A549 (cell line): ENCODE results near the gene ARHGDIG. TPM values are rescaled to one million over a fixed set of nuclear protein-coding genes. Genes with fewer than 3 reads are reported as not detected.
A peak's percentile ranks its signal among the peaks of the same experiment; 100 is the strongest.

Experiments used
- ATAC-seq, 2 experiments: fragments of 200-7000 bp in 1 of 2; fragments of >200 bp in 1 of 2; cut with Nextera tagmentation in 1 of 2; cut with Tn5 transposase in 1 of 2; 3 replicates each; pipeline versions ENCODE4 v1.8.0 to v1.9.1; 2018 to 2020; ENCODE audit warnings: mild to moderate bottlenecking in 1 of 2, moderate library complexity in 1 of 2
- CTCF ChIA-PET: fragments of 300-600 bp; sonication (Branson Sonifier 250); formaldehyde crosslinking; extraction: SDS; loops from one replicate; lab custom pipeline; 2021; ENCODE audit warnings: antibody characterized with exemption, inconsistent platforms; lab: Yijun Ruan, JAX
- POLR2A ChIA-PET: fragments of 350-600 bp; formaldehyde crosslinking; extraction: SDS; loops from one replicate; lab custom pipeline; 2021; ENCODE audit warnings: antibody characterized with exemption, inconsistent platforms; lab: Yijun Ruan, JAX
- DNase-seq, 2 experiments: peaks; one replicate each; pipeline versions ENCODE4 v3.0.0 to v3.0.0-alpha.2; 2011 to 2016; ENCODE audit warnings: low read depth in 1 of 2, low spot score in 1 of 2
- FAIRE-seq: peaks from 2 replicates; lab custom pipeline; 2011; peaks lifted over from hg19 to GRCh38; lab: Jason Lieb, UNC
- H3K27ac ChIP-seq, 2 experiments: fragments of >200 bp; sonication (Bioruptor Twin); formaldehyde crosslinking; 3 replicates each; pipeline ENCODE4 v1.5.1; 2016 to 2017
- H3K4me1 ChIP-seq: fragments of >200 bp; sonication (Bioruptor Twin); formaldehyde crosslinking; 3 replicates; pipeline ENCODE4 v1.6.1; 2016
- H3K4me2 ChIP-seq: fragments of >200 bp; sonication (Bioruptor Twin); formaldehyde crosslinking; 3 replicates; pipeline ENCODE4 v1.6.1; 2016
- H3K4me3 ChIP-seq: fragments of >200 bp; sonication (Bioruptor Twin); formaldehyde crosslinking; 3 replicates; pipeline ENCODE4 v1.5.1; 2016
- H3K9me3 ChIP-seq: fragments of >200 bp; sonication (Bioruptor Twin); formaldehyde crosslinking; 3 replicates; pipeline ENCODE4 v1.6.1; 2016
- BHLHE40 ChIP-seq: IDR thresholded peaks from 2 replicates; pipeline ENCODE4 v1.6.1; 2012; ENCODE audit warnings: low read depth, low read length, inconsistent platforms
- CBX2 ChIP-seq: fragments of 200-600 bp; sonication (generic); IDR thresholded peaks from 2 replicates; pipeline ENCODE4 v1.6.1; 2016; ENCODE audit warnings: low read depth, mild to moderate bottlenecking, borderline replicate concordance
- CBX8 ChIP-seq: fragments of 200-600 bp; sonication (generic); IDR thresholded peaks from 2 replicates; pipeline ENCODE4 v1.6.1; 2016
- CEBPB ChIP-seq, 2 experiments: fragments of >200 bp in 1 of 2; sonication (Bioruptor Twin) in 1 of 2; formaldehyde crosslinking in 1 of 2; IDR thresholded peaks; 2 replicates each; pipeline ENCODE4 v1.6.1; 2012 to 2016
- CHD2 ChIP-seq: fragments of 150-350 bp; IDR thresholded peaks from 2 replicates; pipeline ENCODE4 v1.6.1; 2014; ENCODE audit warnings: low read length; ENCODE audit not compliant: partially characterized antibody
- EHF ChIP-seq: fragments of 250-450 bp; sonication (Bioruptor Pico); IDR thresholded peaks from 2 replicates; pipeline ENCODE4 v1.5.0; 2020; ENCODE audit warnings: mild to moderate bottlenecking
- EHMT2 ChIP-seq: fragments of 200-600 bp; sonication (generic); IDR thresholded peaks from 2 replicates; pipeline ENCODE4 v1.6.1; 2016; ENCODE audit warnings: antibody characterized with exemption, low read depth, mild to moderate bottlenecking, moderate library complexity
- EP300 ChIP-seq, 2 experiments: fragments of >200 bp; sonication (Bioruptor Twin); formaldehyde crosslinking; IDR thresholded peaks; 2 replicates in 1 of 2; 3 replicates in 1 of 2; pipeline ENCODE4 v1.6.1; 2016 to 2017
- FOSB ChIP-seq: fragments of 250-450 bp; sonication (Bioruptor Pico); IDR thresholded peaks from 2 replicates; pipeline ENCODE4 v1.5.0; 2020; ENCODE audit warnings: mild to moderate bottlenecking, moderate library complexity
- FOSL2 ChIP-seq, 2 experiments: fragments of 450-650 bp in 1 of 2; fragments of >200 bp in 1 of 2; sonication (Bioruptor Twin) in 1 of 2; formaldehyde crosslinking; IDR thresholded peaks; 2 replicates each; pipeline versions ENCODE4 v1.5.0 to v1.6.1; 2016 to 2020; ENCODE audit warnings: mild to moderate bottlenecking in 1 of 2, moderate library complexity in 1 of 2
- HDAC2 ChIP-seq: fragments of 200-600 bp; sonication (generic); IDR thresholded peaks from 2 replicates; pipeline ENCODE4 v1.6.1; 2016
- HOXA7 ChIP-seq: fragments of 250-450 bp; sonication (Bioruptor Pico); IDR thresholded peaks from 2 replicates; pipeline ENCODE4 v1.5.0; 2020; ENCODE audit warnings: mild to moderate bottlenecking, moderate library complexity
- HOXB5 ChIP-seq: fragments of 250-450 bp; sonication (Bioruptor Pico); IDR thresholded peaks from 2 replicates; pipeline ENCODE4 v1.5.0; 2020; ENCODE audit warnings: mild to moderate bottlenecking, moderate library complexity
- JUN ChIP-seq, 2 experiments: fragments of >200 bp; sonication (Bioruptor Twin); formaldehyde crosslinking; IDR thresholded peaks; 2 replicates in 1 of 2; 3 replicates in 1 of 2; pipeline ENCODE4 v1.6.1; 2016 to 2017
- KDM5A ChIP-seq: fragments of 200-600 bp; sonication (generic); IDR thresholded peaks from 2 replicates; pipeline ENCODE4 v1.6.1; 2016; ENCODE audit warnings: antibody characterized with exemption, mild to moderate bottlenecking
- MYC ChIP-seq: IDR thresholded peaks from 2 replicates; pipeline ENCODE4 v1.6.1; 2012; ENCODE audit warnings: mild to moderate bottlenecking, inconsistent platforms, low read length, improper control_type of control experiment, borderline replicate concordance
- NPAS2 ChIP-seq: fragments of 250-450 bp; sonication (Bioruptor Pico); IDR thresholded peaks from 2 replicates; pipeline ENCODE4 v1.8.0; 2022; ENCODE audit warnings: mild to moderate bottlenecking, moderate library complexity, borderline replicate concordance
- NR3C1 ChIP-seq: fragments of >200 bp; sonication (Bioruptor Twin); formaldehyde crosslinking; IDR thresholded peaks from 3 replicates; pipeline ENCODE4 v1.6.1; 2017
- RAD21 ChIP-seq, 2 experiments: fragments of >200 bp in 1 of 2; sonication (Bioruptor Twin) in 1 of 2; formaldehyde crosslinking in 1 of 2; IDR thresholded peaks in 1 of 2; conservative IDR thresholded peaks in 1 of 2; 2 replicates in 1 of 2; 3 replicates in 1 of 2; pipeline ENCODE4 v1.6.1; 2012 to 2018; ENCODE audit warnings: inconsistent platforms in 1 of 2
- RNF2 ChIP-seq: fragments of 200-600 bp; sonication (generic); IDR thresholded peaks from 2 replicates; pipeline ENCODE4 v1.6.1; 2016; ENCODE audit warnings: low read depth, mild to moderate bottlenecking, antibody characterized with exemption, moderate library complexity, borderline replicate concordance
- ZC3H11A ChIP-seq: fragments of 450-650 bp; IDR thresholded peaks from 2 replicates; pipeline ENCODE4 v1.6.1; 2014; ENCODE audit warnings: antibody characterized with exemption, mild to moderate bottlenecking
- ZSCAN20 ChIP-seq: fragments of 250-450 bp; sonication (Bioruptor Pico); IDR thresholded peaks from 2 replicates; pipeline ENCODE4 v1.8.0; 2022; ENCODE audit warnings: mild to moderate bottlenecking, moderate library complexity
- WGBS: methylation state at CpG from one replicate; pipeline ENCODE4 v1.1.6; 2017; ENCODE audit errors: missing lambda C conversion rate; 5-methylcytosine and 5-hydroxymethylcytosine counted together
- polyA plus RNA-seq, 4 experiments: library from polyadenylated mRNA; depleted of rRNA in 3 of 4; stranded (reverse); fragments of >200 nt; fragmentation: RNase III in 1 of 4; extraction: RNeasy Plus Mini Kit Qiagen cat#74134 plus additional on column Dnase treatment in 1 of 4; gene quantifications; 2 replicates in 3 of 4; 3 replicates in 1 of 4; pipeline ENCODE4 v1.2.3, GENCODE V29; 2011 to 2017
- TF ChIP-seq, protein P1 (sequence below): IDR thresholded peaks from 2 replicates; pipeline ENCODE4 v1.6.1; 2012
- TF ChIP-seq, protein P2 (sequence below): fragments of >200 bp; sonication (Bioruptor Twin); formaldehyde crosslinking; IDR thresholded peaks from 3 replicates; pipeline ENCODE4 v1.5.1; 2016
- TF ChIP-seq, protein P3 (sequence below): fragments of 250-450 bp; sonication (Bioruptor Pico); IDR thresholded peaks from 2 replicates; pipeline ENCODE4 v1.5.0; 2021; ENCODE audit warnings: mild to moderate bottlenecking, moderate library complexity, borderline replicate concordance
- TF ChIP-seq, protein P4 (sequence below): fragments of 200-600 bp; sonication (generic); IDR thresholded peaks from 2 replicates; pipeline ENCODE4 v1.6.1; 2016; ENCODE audit warnings: antibody characterized with exemption, mild to moderate bottlenecking, moderate library complexity
- TF ChIP-seq, protein P5 (sequence below): fragments of 150-350 bp; IDR thresholded peaks from 2 replicates; pipeline ENCODE4 v1.6.1; 2014; ENCODE audit warnings: low read depth, mild to moderate bottlenecking, low read length
- TF ChIP-seq, protein P6 (sequence below): fragments of 450-650 bp; IDR thresholded peaks from 2 replicates; pipeline ENCODE4 v1.6.1; 2014; ENCODE audit warnings: antibody characterized with exemption

The ARHGDIG gene
- polyA plus RNA-seq, 2 of the 4 experiments (the other 2 are of a cell fraction) = 1.1 to 1.9 TPM

DNA sequence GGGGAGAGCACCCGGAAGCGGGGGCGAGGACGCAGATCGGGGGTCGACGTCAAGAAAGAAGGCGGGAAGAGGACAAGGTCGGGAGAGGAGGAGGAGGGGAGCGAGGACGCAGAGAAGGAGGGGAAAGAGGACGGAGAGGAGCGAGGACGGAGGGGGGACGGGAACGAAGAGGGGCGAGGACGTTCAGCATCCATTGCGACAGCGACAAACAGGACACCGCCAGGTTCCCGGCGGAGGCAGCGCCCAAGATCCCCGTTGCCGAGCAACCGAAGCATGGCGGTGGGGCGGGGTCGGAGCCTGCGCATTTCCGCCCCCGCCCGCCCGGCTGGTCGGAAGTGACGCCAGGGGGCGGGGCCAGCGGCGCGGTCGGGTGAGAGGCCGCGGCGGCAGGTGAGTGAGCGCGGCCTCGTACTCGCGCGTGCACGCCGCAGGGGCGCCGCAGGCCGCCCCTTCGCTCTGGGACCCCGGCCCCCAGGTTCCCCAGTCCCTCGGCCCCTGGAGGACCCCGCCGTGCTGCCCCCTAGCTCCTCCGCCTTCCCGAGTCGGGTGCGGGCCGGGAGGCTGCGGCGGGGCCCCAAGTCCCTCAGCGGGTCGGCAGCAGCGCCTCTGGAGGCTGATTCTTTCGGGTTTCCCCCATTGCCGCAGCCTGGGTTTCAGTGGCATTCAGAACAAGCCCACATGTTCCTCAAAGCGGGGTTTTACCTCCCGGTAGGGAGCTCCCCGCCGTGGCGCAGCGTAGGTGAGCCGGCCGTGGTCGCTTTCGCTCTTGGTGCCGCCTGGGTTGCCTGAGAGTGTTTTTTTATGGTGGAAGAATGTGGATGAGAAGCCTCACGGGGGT, 45.7 kb upstream of the ARHGDIG start, which contains the start of gene FAM234A:
Gene FAM234A, plus strand, starts transcription at position 354 of the 838 bp plus-strand sequence. CDS start 19,593 bp downstream, outside the sequence.
- DNase-seq = peak; percentile 91 to 95
- 3% methylated on average over 67 of the region's 85 CpGs for WGBS
- CTCF ChIA-PET = interaction anchor here (0.6 to 3.2 kb wide), 12 partner anchors 10 to 383 kb away, joined by 3 to 20 read pairs (median 4); partner anchors contain the start of genes AXIN1 and HBQ1
- Histone ChIP-seq H3K4me3 (peak within 1 kb of the TSS; percentile 78), H3K4me2 (peak within 1 kb of the TSS; percentile 84), H3K4me1 (0 out of 3 replicates have a peak, but pooled peaks cover 2% of the 10 kb centered on the region), H3K9me3 (no peaks in the 10 kb centered on the region), H3K27ac (peak within 1 kb of the TSS; percentile 93 to 96)
- no peak for FAIRE-seq
- ATAC-seq = peak; percentile 88 to 91
- POLR2A ChIA-PET = interaction anchor here (0.6 to 2.5 kb wide), 8 partner anchors 9 to 182 kb away, joined by 3 to 11 read pairs (median 5); partner anchors contain the start of genes AXIN1, DECR2 and POLR3K
- TF ChIP-seq CEBPB (IDR thresholded peaks at IDR 0.05) (peak in 1 of 2 experiments; percentile 61; a peak in 1 of 4 replicates), NR3C1 (no peak), ZC3H11A (no peak), KDM5A (0 out of 2 replicates have a peak, but pooled peaks have one; percentile 10), CHD2 (no peak), EP300 (IDR thresholded peaks at IDR 0.05) (no peak), FOSL2 (IDR thresholded peaks at IDR 0.05) (no peak), FOSL2 (CRISPR knock-in tag; IDR thresholded peaks at IDR 0.05) (0 out of 2 replicates have a peak, but pooled peaks have one; percentile 3), ZSCAN20 (CRISPR knock-in tag) (no peak), CBX2 (no peak), MYC (no peak; the same call in 1 of the 2 replicates), CBX8 (no peak), HDAC2 (no peak), RAD21 (conservative IDR thresholded peaks at IDR 0.05 in 1 of 2, IDR thresholded peaks at IDR 0.05 in 1 of 2) (0 out of 5 replicates have a peak, but pooled peaks of 1 of the 2 experiments have one; percentile 41), EHF (CRISPR knock-in tag) (0 out of 2 replicates have a peak, but pooled peaks have one; percentile 83), BHLHE40 (no peak), NPAS2 (CRISPR knock-in tag) (no peak), RNF2 (no peak), HOXB5 (no peak), JUN (IDR thresholded peaks at IDR 0.05) (peak; percentile 85 to 95), FOSB (CRISPR knock-in tag) (no peak), HOXA7 (CRISPR knock-in tag) (peak; percentile 52; the same call in 1 of the 2 replicates), EHMT2 (no peak)
- TF ChIP-seq, protein P1, sequence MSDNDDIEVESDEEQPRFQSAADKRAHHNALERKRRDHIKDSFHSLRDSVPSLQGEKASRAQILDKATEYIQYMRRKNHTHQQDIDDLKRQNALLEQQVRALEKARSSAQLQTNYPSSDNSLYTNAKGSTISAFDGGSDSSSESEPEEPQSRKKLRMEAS = peak; percentile 89
- TF ChIP-seq, protein P2, sequence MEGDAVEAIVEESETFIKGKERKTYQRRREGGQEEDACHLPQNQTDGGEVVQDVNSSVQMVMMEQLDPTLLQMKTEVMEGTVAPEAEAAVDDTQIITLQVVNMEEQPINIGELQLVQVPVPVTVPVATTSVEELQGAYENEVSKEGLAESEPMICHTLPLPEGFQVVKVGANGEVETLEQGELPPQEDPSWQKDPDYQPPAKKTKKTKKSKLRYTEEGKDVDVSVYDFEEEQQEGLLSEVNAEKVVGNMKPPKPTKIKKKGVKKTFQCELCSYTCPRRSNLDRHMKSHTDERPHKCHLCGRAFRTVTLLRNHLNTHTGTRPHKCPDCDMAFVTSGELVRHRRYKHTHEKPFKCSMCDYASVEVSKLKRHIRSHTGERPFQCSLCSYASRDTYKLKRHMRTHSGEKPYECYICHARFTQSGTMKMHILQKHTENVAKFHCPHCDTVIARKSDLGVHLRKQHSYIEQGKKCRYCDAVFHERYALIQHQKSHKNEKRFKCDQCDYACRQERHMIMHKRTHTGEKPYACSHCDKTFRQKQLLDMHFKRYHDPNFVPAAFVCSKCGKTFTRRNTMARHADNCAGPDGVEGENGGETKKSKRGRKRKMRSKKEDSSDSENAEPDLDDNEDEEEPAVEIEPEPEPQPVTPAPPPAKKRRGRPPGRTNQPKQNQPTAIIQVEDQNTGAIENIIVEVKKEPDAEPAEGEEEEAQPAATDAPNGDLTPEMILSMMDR = peak; percentile 57
- TF ChIP-seq, protein P3, sequence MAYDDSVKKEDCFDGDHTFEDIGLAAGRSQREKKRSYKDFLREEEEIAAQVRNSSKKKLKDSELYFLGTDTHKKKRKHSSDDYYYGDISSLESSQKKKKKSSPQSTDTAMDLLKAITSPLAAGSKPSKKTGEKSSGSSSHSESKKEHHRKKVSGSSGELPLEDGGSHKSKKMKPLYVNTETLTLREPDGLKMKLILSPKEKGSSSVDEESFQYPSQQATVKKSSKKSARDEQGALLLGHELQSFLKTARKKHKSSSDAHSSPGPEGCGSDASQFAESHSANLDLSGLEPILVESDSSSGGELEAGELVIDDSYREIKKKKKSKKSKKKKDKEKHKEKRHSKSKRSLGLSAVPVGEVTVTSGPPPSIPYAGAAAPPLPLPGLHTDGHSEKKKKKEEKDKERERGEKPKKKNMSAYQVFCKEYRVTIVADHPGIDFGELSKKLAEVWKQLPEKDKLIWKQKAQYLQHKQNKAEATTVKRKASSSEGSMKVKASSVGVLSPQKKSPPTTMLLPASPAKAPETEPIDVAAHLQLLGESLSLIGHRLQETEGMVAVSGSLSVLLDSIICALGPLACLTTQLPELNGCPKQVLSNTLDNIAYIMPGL = 0 out of 2 replicates have a peak, but pooled peaks have one; percentile 18
- TF ChIP-seq, protein P4, sequence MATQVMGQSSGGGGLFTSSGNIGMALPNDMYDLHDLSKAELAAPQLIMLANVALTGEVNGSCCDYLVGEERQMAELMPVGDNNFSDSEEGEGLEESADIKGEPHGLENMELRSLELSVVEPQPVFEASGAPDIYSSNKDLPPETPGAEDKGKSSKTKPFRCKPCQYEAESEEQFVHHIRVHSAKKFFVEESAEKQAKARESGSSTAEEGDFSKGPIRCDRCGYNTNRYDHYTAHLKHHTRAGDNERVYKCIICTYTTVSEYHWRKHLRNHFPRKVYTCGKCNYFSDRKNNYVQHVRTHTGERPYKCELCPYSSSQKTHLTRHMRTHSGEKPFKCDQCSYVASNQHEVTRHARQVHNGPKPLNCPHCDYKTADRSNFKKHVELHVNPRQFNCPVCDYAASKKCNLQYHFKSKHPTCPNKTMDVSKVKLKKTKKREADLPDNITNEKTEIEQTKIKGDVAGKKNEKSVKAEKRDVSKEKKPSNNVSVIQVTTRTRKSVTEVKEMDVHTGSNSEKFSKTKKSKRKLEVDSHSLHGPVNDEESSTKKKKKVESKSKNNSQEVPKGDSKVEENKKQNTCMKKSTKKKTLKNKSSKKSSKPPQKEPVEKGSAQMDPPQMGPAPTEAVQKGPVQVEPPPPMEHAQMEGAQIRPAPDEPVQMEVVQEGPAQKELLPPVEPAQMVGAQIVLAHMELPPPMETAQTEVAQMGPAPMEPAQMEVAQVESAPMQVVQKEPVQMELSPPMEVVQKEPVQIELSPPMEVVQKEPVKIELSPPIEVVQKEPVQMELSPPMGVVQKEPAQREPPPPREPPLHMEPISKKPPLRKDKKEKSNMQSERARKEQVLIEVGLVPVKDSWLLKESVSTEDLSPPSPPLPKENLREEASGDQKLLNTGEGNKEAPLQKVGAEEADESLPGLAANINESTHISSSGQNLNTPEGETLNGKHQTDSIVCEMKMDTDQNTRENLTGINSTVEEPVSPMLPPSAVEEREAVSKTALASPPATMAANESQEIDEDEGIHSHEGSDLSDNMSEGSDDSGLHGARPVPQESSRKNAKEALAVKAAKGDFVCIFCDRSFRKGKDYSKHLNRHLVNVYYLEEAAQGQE = no peak
- TF ChIP-seq, protein P5, sequence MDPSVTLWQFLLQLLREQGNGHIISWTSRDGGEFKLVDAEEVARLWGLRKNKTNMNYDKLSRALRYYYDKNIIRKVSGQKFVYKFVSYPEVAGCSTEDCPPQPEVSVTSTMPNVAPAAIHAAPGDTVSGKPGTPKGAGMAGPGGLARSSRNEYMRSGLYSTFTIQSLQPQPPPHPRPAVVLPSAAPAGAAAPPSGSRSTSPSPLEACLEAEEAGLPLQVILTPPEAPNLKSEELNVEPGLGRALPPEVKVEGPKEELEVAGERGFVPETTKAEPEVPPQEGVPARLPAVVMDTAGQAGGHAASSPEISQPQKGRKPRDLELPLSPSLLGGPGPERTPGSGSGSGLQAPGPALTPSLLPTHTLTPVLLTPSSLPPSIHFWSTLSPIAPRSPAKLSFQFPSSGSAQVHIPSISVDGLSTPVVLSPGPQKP = no peak
- TF ChIP-seq, protein P6, sequence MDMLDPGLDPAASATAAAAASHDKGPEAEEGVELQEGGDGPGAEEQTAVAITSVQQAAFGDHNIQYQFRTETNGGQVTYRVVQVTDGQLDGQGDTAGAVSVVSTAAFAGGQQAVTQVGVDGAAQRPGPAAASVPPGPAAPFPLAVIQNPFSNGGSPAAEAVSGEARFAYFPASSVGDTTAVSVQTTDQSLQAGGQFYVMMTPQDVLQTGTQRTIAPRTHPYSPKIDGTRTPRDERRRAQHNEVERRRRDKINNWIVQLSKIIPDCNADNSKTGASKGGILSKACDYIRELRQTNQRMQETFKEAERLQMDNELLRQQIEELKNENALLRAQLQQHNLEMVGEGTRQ = 0 out of 2 replicates have a peak, but pooled peaks have one; percentile 12
